Subcutaneous adipose tissue (tissue), 4 donors: ENCODE results near the gene EEA1. TPM values are rescaled to one million over a fixed set of nuclear protein-coding genes. Genes with fewer than 3 reads are reported as not detected.

ENCODE experiments used
- CTCF ChIP-seq: fragments of 450-650 bp; IDR thresholded peaks from one replicate; pipeline ENCODE4 v1.5.1; 2016; ENCODE audit warnings: low read depth, mild to moderate bottlenecking, control low read depth, antibody characterized with exemption, moderate library complexity
- total RNA-seq, 4 donors: library from RNA; depleted of rRNA; stranded (reverse); fragments of >200 nt; gene quantifications; one replicate each; pipeline ENCODE4 v1.1.0, GENCODE V29; 2016

EEA1 gene
- total RNA-seq, 4 donors from 2014 or later = 43.9 to 59.5 (median 53.9) TPM

GRCh38 chr12:92961949-92962348 lies 32.9 kb upstream of the EEA1 start:
- TF ChIP-seq CTCF = no peak

GRCh38 chr12:92955997-92956663 lies 27.0 kb upstream of the EEA1 start:
- TF ChIP-seq CTCF = no peak

- no peak for TF ChIP-seq CTCF
Observed at GRCh38 chr12:92953747-92954146, 24.7 kb upstream of the EEA1 start.

GRCh38 chr12:92952394-92952793 lies 23.3 kb upstream of the EEA1 start:
- TF ChIP-seq CTCF = no peak

GRCh38 chr12:92951006-92951405 lies 21.9 kb upstream of the EEA1 start:
- TF ChIP-seq CTCF = no peak

- TF ChIP-seq CTCF = no peak
Observed at GRCh38 chr12:92950011-92950410, 20.9 kb upstream of the EEA1 start.

GRCh38 chr12:92949466-92949865 lies 20.4 kb upstream of the EEA1 start:
- no peak for TF ChIP-seq CTCF
